ENCODE data around the gene FARP2.

DNA sequence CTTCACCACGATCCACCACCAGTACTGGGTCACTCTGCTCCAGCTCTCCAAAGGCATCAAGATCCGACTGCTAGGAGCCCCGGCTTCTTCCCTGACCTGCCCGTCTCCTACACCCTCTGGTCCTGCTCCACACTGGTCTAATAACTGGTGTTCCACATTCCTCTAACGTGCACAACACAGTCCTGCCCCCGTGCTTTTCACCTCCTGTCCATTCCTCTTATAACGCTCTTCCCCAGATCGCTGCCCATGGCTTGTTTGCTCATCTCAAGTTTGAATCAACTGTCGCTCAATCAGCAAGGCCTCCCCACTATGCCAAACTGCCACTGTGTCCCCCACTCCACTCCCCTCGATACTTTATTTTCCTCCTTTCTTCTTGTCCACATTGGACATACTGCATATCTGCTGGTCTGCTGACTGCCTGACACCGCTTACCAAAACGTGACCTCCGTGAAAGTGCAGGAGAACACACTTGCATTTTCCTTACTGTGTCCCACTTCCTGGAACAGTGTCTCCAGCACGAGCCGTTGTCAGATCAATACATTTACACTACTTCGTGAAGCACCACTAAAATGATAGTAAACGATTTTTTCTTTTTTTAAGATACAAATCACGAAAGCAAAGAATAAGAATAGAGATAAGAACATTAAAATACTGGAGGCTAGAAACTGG is 47.1 kb upstream of the FARP2 start:
- TF ChIP-seq, protein P1, sequence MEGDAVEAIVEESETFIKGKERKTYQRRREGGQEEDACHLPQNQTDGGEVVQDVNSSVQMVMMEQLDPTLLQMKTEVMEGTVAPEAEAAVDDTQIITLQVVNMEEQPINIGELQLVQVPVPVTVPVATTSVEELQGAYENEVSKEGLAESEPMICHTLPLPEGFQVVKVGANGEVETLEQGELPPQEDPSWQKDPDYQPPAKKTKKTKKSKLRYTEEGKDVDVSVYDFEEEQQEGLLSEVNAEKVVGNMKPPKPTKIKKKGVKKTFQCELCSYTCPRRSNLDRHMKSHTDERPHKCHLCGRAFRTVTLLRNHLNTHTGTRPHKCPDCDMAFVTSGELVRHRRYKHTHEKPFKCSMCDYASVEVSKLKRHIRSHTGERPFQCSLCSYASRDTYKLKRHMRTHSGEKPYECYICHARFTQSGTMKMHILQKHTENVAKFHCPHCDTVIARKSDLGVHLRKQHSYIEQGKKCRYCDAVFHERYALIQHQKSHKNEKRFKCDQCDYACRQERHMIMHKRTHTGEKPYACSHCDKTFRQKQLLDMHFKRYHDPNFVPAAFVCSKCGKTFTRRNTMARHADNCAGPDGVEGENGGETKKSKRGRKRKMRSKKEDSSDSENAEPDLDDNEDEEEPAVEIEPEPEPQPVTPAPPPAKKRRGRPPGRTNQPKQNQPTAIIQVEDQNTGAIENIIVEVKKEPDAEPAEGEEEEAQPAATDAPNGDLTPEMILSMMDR (IDR thresholded peaks at IDR 0.05 in 4 of 5, conservative IDR thresholded peaks at IDR 0.05 in 1 of 5): no peak
- no peak for TF ChIP-seq POLR2A (IDR thresholded peaks at IDR 0.05)

Data from gastrocnemius medialis (tissue), 4 donors.